HG02840 (cell line): ENCODE data around the gene NUP50.

Source experiments
- ATAC-seq: cut with Tn5 transposase; IDR thresholded peaks from one replicate; pipeline ENCODE4 v1.9.1; 2021; ENCODE audit warnings: mild to moderate bottlenecking, moderate library complexity, moderate number of reproducible peaks; ENCODE audit not compliant: unreplicated experiment, low FRiP score

The NUP50 gene

GRCh38 chr22:45225732-45226502, 62.2 kb downstream of the NUP50 start:
- no peak for ATAC-seq

GRCh38 chr22:45226503-45227186, 62.9 kb downstream of the NUP50 start:
- ATAC-seq: no peak

- ATAC-seq: no peak
These were observed 64.1 kb downstream of the NUP50 start for GRCh38 chr22:45227645-45228400.

GRCh38 chr22:45228401-45228754, 64.7 kb downstream of the NUP50 start:
- ATAC-seq: no peak

- no peak for ATAC-seq
These were observed 65.5 kb downstream of the NUP50 start for GRCh38 chr22:45229181-45229580.

- ATAC-seq: no peak
These were observed 66.4 kb downstream of the NUP50 start for GRCh38 chr22:45230026-45230721.

GRCh38 chr22:45231293-45231692, 67.6 kb downstream of the NUP50 start:
- ATAC-seq: no peak

GRCh38 chr22:45233386-45233785, 69.7 kb downstream of the NUP50 start:
- ATAC-seq: no peak

GRCh38 chr22:45233827-45234226, 70.1 kb downstream of the NUP50 start:
- ATAC-seq: no peak

GRCh38 chr22:45235101-45235777, 71.5 kb downstream of the NUP50 start:
- ATAC-seq: peak; percentile 71

- peak; percentile 2 for ATAC-seq
These were observed 72.2 kb downstream of the NUP50 start for GRCh38 chr22:45235851-45236342.

GRCh38 chr22:45237065-45237990, 73.6 kb downstream of the NUP50 start:
- ATAC-seq: no peak
